SK-N-SH (cell line): ENCODE results near the gene SFT2D1.

Experiments used
- CTCF ChIP-seq: fragments of 200-600 bp; sonication (generic); IDR thresholded peaks from 2 replicates; pipeline ENCODE4 v1.6.1; 2017; ENCODE audit warnings: antibody characterized with exemption, mild to moderate bottlenecking, moderate library complexity
- EP300 ChIP-seq, 2 experiments: IDR thresholded peaks; 2 replicates each; pipeline versions ENCODE4 v1.4.0 to v1.6.1; 2012; ENCODE audit warnings: borderline replicate concordance in 1 of 2, low read depth in 1 of 2, low read length in 1 of 2
- FOXM1 ChIP-seq: IDR thresholded peaks from 2 replicates; pipeline ENCODE4 v1.4.0; 2012; ENCODE audit warnings: low read depth, mild to moderate bottlenecking
- MAX ChIP-seq: IDR thresholded peaks from 2 replicates; pipeline ENCODE4 v1.4.0; 2012; ENCODE audit warnings: low read depth
- PBX3 ChIP-seq: IDR thresholded peaks from 2 replicates; pipeline ENCODE4; 2012
- REST ChIP-seq: IDR thresholded peaks from 2 replicates; pipeline ENCODE4 v1.6.1; 2012; ENCODE audit warnings: mild to moderate bottlenecking, low read depth, low read length, moderate library complexity
- SMC3 ChIP-seq: IDR thresholded peaks from 2 replicates; pipeline ENCODE4 v1.6.1; 2012; ENCODE audit warnings: low read depth, low read length, improper control_type of control experiment
- USF2 ChIP-seq: fragments of 150-350 bp; IDR thresholded peaks from 2 replicates; pipeline ENCODE4 v1.6.1; 2017; ENCODE audit warnings: antibody characterized with exemption, low read length, low read depth, borderline replicate concordance
- YY1 ChIP-seq: IDR thresholded peaks from 2 replicates; pipeline ENCODE4 v1.4.0; 2012; ENCODE audit warnings: low read depth, mild to moderate bottlenecking

GRCh38 chr6:166270706-166271375 is 71.5 kb downstream of the SFT2D1 start:
- TF ChIP-seq MAX (no peak), CTCF (no peak), USF2 (no peak), REST (no peak), PBX3 (no peak), SMC3 (no peak), YY1 (no peak), EP300 (IDR thresholded peaks at IDR 0.05; ENCODE audit: borderline replicate concordance in 1 of 2, low read depth in 1 of 2, low read length in 1 of 2) (no peak), FOXM1 (no peak)
